SK-N-SH (cell line): ENCODE data around the gene STAT1. TPM values are rescaled to one million over a fixed set of nuclear protein-coding genes. Genes with fewer than 3 reads are reported as not detected.

ENCODE experiments used
- CTCF ChIA-PET: fragments of 300-600, 350-600 bp; formaldehyde crosslinking; extraction: SDS; loops from one replicate; lab custom pipeline; 2021; lab: Yijun Ruan, JAX
- POLR2A ChIA-PET: fragments of 350-600 bp; sonication (Branson Sonifier 250); formaldehyde crosslinking; extraction: SDS; loops from one replicate; lab custom pipeline; 2020; ENCODE audit warnings: antibody characterized with exemption, inconsistent platforms; lab: Yijun Ruan, JAX
- DNase-seq: peaks from one replicate; pipeline ENCODE4 v3.0.0; 2012
- H2AFZ ChIP-seq: fragments of 200-600 bp; sonication (generic); 2 replicates; pipeline ENCODE4 v1.8.1; 2016; ENCODE audit warnings: antibody characterized with exemption, mild to moderate bottlenecking, low read depth
- H3F3A ChIP-seq: fragments of 200-600 bp; sonication (generic); replicated peaks from 2 replicates; pipeline ENCODE3; 2016; ENCODE audit warnings: antibody characterized with exemption, mild to moderate bottlenecking; ENCODE audit not compliant: insufficient read depth
- H3K27ac ChIP-seq, 2 experiments: fragments of 200-500 bp in 1 of 2; fragments of 200-600 bp in 1 of 2; sonication (Bioruptor generic) in 1 of 2; sonication (generic), shearing (Covaris generic) in 1 of 2; 2 replicates each; pipeline versions ENCODE4 v1.5.1 to v1.6.1; 2014 to 2016; ENCODE audit warnings: low read depth in 2 of 2, inconsistent platforms in 1 of 2, low read length in 1 of 2, mild to moderate bottlenecking in 1 of 2, mixed read lengths in 1 of 2
- H3K27me3 ChIP-seq: fragments of 200-600 bp; sonication (generic), shearing (Covaris generic); 2 replicates; pipeline ENCODE4 v1.6.1; 2016; ENCODE audit warnings: mixed run types; ENCODE audit not compliant: insufficient read depth
- H3K36me3 ChIP-seq, 2 experiments: fragments of 200-500 bp in 1 of 2; fragments of 200-600 bp in 1 of 2; sonication (Bioruptor generic) in 1 of 2; sonication (generic) in 1 of 2; replicated peaks in 1 of 2; 2 replicates each; pipeline versions ENCODE3 to v1.5.1; 2014 to 2016; ENCODE audit warnings: low read length in 1 of 2, mild to moderate bottlenecking in 1 of 2; ENCODE audit not compliant: insufficient read depth in 2 of 2, control insufficient read depth in 1 of 2
- H3K4me1 ChIP-seq, 2 experiments: fragments of 200-500 bp in 1 of 2; fragments of 200-600 bp in 1 of 2; sonication (Bioruptor generic) in 1 of 2; sonication (generic), shearing (Covaris generic) in 1 of 2; 2 replicates each; pipeline versions ENCODE4 v1.5.1 to v1.6.1; 2014 to 2016; ENCODE audit warnings: low read depth in 1 of 2, low read length in 1 of 2, mixed run types in 1 of 2; ENCODE audit not compliant: insufficient read depth in 2 of 2, control insufficient read depth in 1 of 2
- H3K4me2 ChIP-seq: fragments of 200-600 bp; sonication (generic), shearing (Covaris generic); 2 replicates; pipeline ENCODE4 v1.6.1; 2017; ENCODE audit warnings: mixed run types
- H3K4me3 ChIP-seq, 2 experiments: fragments of 200-500 bp in 1 of 2; fragments of 200-600 bp in 1 of 2; sonication (Bioruptor generic) in 1 of 2; sonication (generic), shearing (Covaris generic) in 1 of 2; 2 replicates each; pipeline versions ENCODE4 v1.5.1 to v1.8.1; 2014 to 2016; ENCODE audit warnings: low read depth in 2 of 2, inconsistent platforms in 1 of 2, low read length in 1 of 2, mild to moderate bottlenecking in 1 of 2, mixed read lengths in 1 of 2, moderate library complexity in 1 of 2
- H3K79me2 ChIP-seq: fragments of 200-600 bp; sonication (generic); 2 replicates; pipeline ENCODE4 v1.8.1; 2017; ENCODE audit warnings: mild to moderate bottlenecking; ENCODE audit not compliant: insufficient read depth
- H3K9ac ChIP-seq: fragments of 200-600 bp; sonication (generic); 2 replicates; pipeline ENCODE4 v1.6.1; 2017; ENCODE audit warnings: mixed run types
- H3K9me2 ChIP-seq: fragments of 200-600 bp; sonication (generic); 2 replicates; pipeline ENCODE4 v1.6.1; 2017; ENCODE audit warnings: mixed run types
- H3K9me3 ChIP-seq: fragments of 200-600 bp; sonication (generic); 2 replicates; pipeline ENCODE4 v1.6.1; 2017; ENCODE audit warnings: mixed run types, mild to moderate bottlenecking, moderate library complexity
- H4K20me1 ChIP-seq: fragments of 200-600 bp; sonication (generic); 2 replicates; pipeline ENCODE4 v1.6.1; 2017; ENCODE audit warnings: mild to moderate bottlenecking, mixed run types; ENCODE audit not compliant: insufficient read depth
- EP300 ChIP-seq, 2 experiments: IDR thresholded peaks; 2 replicates each; pipeline versions ENCODE4 v1.4.0 to v1.6.1; 2012; ENCODE audit warnings: borderline replicate concordance in 1 of 2, low read depth in 1 of 2, low read length in 1 of 2
- FOSL2 ChIP-seq: IDR thresholded peaks from 2 replicates; pipeline ENCODE4 v1.4.0; 2012; ENCODE audit warnings: low read depth, mild to moderate bottlenecking, moderate library complexity, borderline replicate concordance
- FOXJ3 ChIP-seq: sonication (generic); formaldehyde crosslinking; IDR thresholded peaks from 2 replicates; pipeline ENCODE4 v1.5.1; 2020; ENCODE audit warnings: mild to moderate bottlenecking, missing genetic modification reagents
- GATA2 ChIP-seq: sonication (generic); formaldehyde crosslinking; IDR thresholded peaks from 2 replicates; pipeline ENCODE4 v1.5.0; 2020; ENCODE audit warnings: mild to moderate bottlenecking, missing genetic modification reagents
- MEF2A ChIP-seq: IDR thresholded peaks from 2 replicates; pipeline ENCODE4 v1.4.0; 2012; ENCODE audit warnings: low read depth, borderline replicate concordance
- NFIC ChIP-seq: IDR thresholded peaks from 2 replicates; pipeline ENCODE4 v1.4.0; 2012; ENCODE audit warnings: borderline replicate concordance
- NRF1 ChIP-seq: IDR thresholded peaks from 2 replicates; pipeline ENCODE4 v1.6.1; 2012; ENCODE audit warnings: low read depth, mild to moderate bottlenecking, low read length
- RAD21 ChIP-seq: IDR thresholded peaks from 2 replicates; pipeline ENCODE4 v1.6.1; 2012; ENCODE audit warnings: mild to moderate bottlenecking, low read length
- RCOR1 ChIP-seq: fragments of 150-350 bp; IDR thresholded peaks from 2 replicates; pipeline ENCODE4 v1.6.1; 2017; ENCODE audit warnings: antibody characterized with exemption, low read length
- RFX5 ChIP-seq: IDR thresholded peaks from 2 replicates; pipeline ENCODE4 v1.6.1; 2012; ENCODE audit warnings: mild to moderate bottlenecking, improper control_type of control experiment, low read length
- RXRA ChIP-seq: IDR thresholded peaks from 2 replicates; pipeline ENCODE4 v1.4.0; 2012; ENCODE audit warnings: low read depth, mild to moderate bottlenecking, borderline replicate concordance
- SMC3 ChIP-seq: IDR thresholded peaks from 2 replicates; pipeline ENCODE4 v1.6.1; 2012; ENCODE audit warnings: low read depth, low read length, improper control_type of control experiment
- TCF12 ChIP-seq: IDR thresholded peaks from 2 replicates; pipeline ENCODE4 v1.4.0; 2012
- YY1 ChIP-seq: IDR thresholded peaks from 2 replicates; pipeline ENCODE4 v1.4.0; 2012; ENCODE audit warnings: low read depth, mild to moderate bottlenecking
- WGBS: methylation state at CpG from one replicate; pipeline ENCODE4 v1.1.6; 2017; ENCODE audit warnings: low lambda C conversion rate; 5-methylcytosine and 5-hydroxymethylcytosine counted together
- polyA plus RNA-seq, 3 experiments: library from polyadenylated mRNA; depleted of rRNA; stranded (reverse); fragments of >200 nt; gene quantifications; 2 replicates each; pipeline ENCODE4 v1.2.3, GENCODE V29; 2012
- TF ChIP-seq, protein P1 (sequence below): fragments of 150-350 bp; IDR thresholded peaks from 2 replicates; pipeline ENCODE4 v1.6.1; 2016; ENCODE audit warnings: mild to moderate bottlenecking, low read depth, low read length
- TF ChIP-seq, protein P2 (sequence below): fragments of 200-600 bp; sonication (generic); IDR thresholded peaks from 2 replicates; pipeline ENCODE4 v1.6.1; 2017; ENCODE audit warnings: antibody characterized with exemption, mild to moderate bottlenecking, moderate library complexity
- TF ChIP-seq, protein P3 (sequence below): fragments of 150-350 bp; IDR thresholded peaks from 2 replicates; pipeline ENCODE4 v1.6.1; 2017; ENCODE audit warnings: antibody characterized with exemption, low read length, low read depth, borderline replicate concordance
- TF ChIP-seq, protein P4 (sequence below): IDR thresholded peaks from 2 replicates; pipeline ENCODE4; 2012

The STAT1 gene
- polyA plus RNA-seq, 1 of the 3 experiments (the other 2 are of a cell fraction) = 22.1 TPM

DNA sequence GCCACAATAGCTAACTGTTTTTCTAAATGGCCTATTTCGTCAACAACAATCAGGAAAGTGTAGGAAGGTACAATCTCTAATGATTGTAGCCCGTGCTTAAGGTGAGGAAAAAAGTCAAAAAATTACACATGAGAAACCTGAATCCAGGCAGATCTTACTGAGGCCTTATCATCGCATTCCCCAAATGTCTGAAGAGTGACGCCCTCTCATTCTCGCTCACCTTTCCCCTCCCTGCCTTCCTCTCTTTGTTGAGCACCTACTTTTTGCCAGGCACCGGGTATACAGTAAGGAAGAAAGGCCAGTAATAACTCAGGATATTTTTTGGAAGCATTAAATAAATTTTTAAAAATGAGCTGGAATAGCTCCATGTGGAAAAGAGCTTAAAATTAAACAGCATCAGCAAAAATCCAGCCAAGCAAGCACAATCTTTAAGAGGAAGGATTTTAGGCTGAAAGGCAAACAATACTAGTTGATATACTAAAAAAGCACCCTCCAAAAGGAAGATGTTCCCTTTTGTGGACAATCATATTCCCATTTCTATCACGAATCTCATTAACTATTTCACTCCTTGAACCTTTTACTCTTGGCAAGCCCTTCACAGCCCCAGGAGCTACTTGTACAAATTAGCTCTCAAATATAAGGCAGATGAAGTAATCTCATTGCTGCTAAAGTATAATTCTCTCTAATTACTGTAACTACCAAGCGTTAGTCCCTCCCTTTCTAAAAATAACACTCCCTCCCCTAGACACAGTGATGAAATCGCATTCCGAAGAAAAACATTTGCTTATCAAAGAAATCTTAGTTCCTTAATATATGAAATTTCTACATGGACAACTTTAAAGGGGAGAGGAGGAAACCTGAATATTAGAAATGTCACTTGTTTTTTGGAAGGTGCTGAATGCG lies 40.0 kb downstream of the STAT1 start:
- Histone ChIP-seq H2AFZ (no peak overlapping the region), H3K36me3 (peaks cover 80 to 96% of the 10 kb centered on the region in 2 experiments), H3K9ac (no peak overlapping the region), H3K9me3 (no peaks in the 10 kb centered on the region), H4K20me1 (no peaks in the 10 kb centered on the region), H3K4me3 (no peak overlapping the region), H3K4me2 (no peak overlapping the region), H3K9me2 (no peaks in the 10 kb centered on the region), H3K4me1 (peaks cover 2 to 8% of the 10 kb centered on the region in 2 experiments), H3K79me2 (no peaks in the 10 kb centered on the region), H3K27me3 (no peaks in the 10 kb centered on the region), H3K27ac (no peak overlapping the region), H3F3A (peaks cover 12% of the 10 kb centered on the region)
- ChIA-PET POLR2A (no interaction called here), CTCF (interaction anchor here (0.6 to 0.7 kb wide), 2 partner anchors 22 to 113 kb away, joined by 3 read pairs; no protein-coding TSS in a partner anchor)
- TF ChIP-seq MEF2A = no peak
- no peak for TF ChIP-seq TCF12
- TF ChIP-seq GATA2 (CRISPR knock-in tag) = no peak
- TF ChIP-seq RAD21 = no peak
- TF ChIP-seq, protein P1, sequence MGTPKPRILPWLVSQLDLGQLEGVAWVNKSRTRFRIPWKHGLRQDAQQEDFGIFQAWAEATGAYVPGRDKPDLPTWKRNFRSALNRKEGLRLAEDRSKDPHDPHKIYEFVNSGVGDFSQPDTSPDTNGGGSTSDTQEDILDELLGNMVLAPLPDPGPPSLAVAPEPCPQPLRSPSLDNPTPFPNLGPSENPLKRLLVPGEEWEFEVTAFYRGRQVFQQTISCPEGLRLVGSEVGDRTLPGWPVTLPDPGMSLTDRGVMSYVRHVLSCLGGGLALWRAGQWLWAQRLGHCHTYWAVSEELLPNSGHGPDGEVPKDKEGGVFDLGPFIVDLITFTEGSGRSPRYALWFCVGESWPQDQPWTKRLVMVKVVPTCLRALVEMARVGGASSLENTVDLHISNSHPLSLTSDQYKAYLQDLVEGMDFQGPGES = no peak
- no peak for TF ChIP-seq FOXJ3
- TF ChIP-seq RFX5 = no peak
- TF ChIP-seq NFIC = no peak
- TF ChIP-seq, protein P2, sequence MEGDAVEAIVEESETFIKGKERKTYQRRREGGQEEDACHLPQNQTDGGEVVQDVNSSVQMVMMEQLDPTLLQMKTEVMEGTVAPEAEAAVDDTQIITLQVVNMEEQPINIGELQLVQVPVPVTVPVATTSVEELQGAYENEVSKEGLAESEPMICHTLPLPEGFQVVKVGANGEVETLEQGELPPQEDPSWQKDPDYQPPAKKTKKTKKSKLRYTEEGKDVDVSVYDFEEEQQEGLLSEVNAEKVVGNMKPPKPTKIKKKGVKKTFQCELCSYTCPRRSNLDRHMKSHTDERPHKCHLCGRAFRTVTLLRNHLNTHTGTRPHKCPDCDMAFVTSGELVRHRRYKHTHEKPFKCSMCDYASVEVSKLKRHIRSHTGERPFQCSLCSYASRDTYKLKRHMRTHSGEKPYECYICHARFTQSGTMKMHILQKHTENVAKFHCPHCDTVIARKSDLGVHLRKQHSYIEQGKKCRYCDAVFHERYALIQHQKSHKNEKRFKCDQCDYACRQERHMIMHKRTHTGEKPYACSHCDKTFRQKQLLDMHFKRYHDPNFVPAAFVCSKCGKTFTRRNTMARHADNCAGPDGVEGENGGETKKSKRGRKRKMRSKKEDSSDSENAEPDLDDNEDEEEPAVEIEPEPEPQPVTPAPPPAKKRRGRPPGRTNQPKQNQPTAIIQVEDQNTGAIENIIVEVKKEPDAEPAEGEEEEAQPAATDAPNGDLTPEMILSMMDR = no peak
- TF ChIP-seq SMC3 = no peak
- TF ChIP-seq, protein P3, sequence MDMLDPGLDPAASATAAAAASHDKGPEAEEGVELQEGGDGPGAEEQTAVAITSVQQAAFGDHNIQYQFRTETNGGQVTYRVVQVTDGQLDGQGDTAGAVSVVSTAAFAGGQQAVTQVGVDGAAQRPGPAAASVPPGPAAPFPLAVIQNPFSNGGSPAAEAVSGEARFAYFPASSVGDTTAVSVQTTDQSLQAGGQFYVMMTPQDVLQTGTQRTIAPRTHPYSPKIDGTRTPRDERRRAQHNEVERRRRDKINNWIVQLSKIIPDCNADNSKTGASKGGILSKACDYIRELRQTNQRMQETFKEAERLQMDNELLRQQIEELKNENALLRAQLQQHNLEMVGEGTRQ = no peak
- no peak for TF ChIP-seq YY1
- TF ChIP-seq EP300 (IDR thresholded peaks at IDR 0.05; ENCODE audit: borderline replicate concordance in 1 of 2, low read depth in 1 of 2, low read length in 1 of 2) = no peak
- no peak for TF ChIP-seq NRF1
- TF ChIP-seq, protein P4, sequence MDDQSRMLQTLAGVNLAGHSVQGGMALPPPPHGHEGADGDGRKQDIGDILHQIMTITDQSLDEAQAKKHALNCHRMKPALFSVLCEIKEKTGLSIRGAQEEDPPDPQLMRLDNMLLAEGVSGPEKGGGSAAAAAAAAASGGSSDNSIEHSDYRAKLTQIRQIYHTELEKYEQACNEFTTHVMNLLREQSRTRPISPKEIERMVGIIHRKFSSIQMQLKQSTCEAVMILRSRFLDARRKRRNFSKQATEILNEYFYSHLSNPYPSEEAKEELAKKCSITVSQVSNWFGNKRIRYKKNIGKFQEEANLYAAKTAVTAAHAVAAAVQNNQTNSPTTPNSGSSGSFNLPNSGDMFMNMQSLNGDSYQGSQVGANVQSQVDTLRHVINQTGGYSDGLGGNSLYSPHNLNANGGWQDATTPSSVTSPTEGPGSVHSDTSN = no peak
- TF ChIP-seq RCOR1 = no peak
- TF ChIP-seq RXRA = no peak
- TF ChIP-seq FOSL2 = no peak
- no peak for DNase-seq
- WGBS = 98% methylated on average over 11 of the region's 11 CpGs
